Measurements from ENCODE around the gene CXXC4.

Gene CXXC4

GRCh38 chr4:104420766-104421165, 73.9 kb downstream of the CXXC4 start:
- DNase-seq (ENCODE audit: low read depth in 2 of 2) = no peak
